Right lobe of liver (tissue), 6 donors: Measurements from ENCODE around the gene UCP2. TPM values are rescaled to one million over a fixed set of nuclear protein-coding genes. Genes with fewer than 3 reads are reported as not detected.

ENCODE experiments used
- ATAC-seq, 4 donors: fragments of 200-7000 bp; cut with Tn5 transposase; one replicate each; pipeline ENCODE4 v1.9.1; 2020; ENCODE audit warnings: mild to moderate bottlenecking in 4 of 4, moderate library complexity in 4 of 4
- DNase-seq, 3 donors: peaks; one replicate each; pipeline ENCODE4 v3.0.0-alpha.2; 2020
- H3K27ac ChIP-seq, 3 donors: fragments of 200-600 bp; one replicate each; pipeline ENCODE4 v1.8.0; 2022
- H3K27me3 ChIP-seq, 2 donors: fragments of 200-600 bp; one replicate each; pipeline ENCODE4 v1.8.0; 2022
- H3K36me3 ChIP-seq, 4 donors: fragments of 200-600 bp; sonication (generic) in 1 of 4; one replicate each; pipeline versions ENCODE4 v1.5.1 to v1.8.0; 2017 to 2022; ENCODE audit warnings: control low read depth in 1 of 4
- H3K4me1 ChIP-seq, 4 donors: fragments of 200-600 bp; sonication (generic) in 1 of 4; one replicate each; pipeline versions ENCODE4 v1.5.1 to v1.8.0; 2017 to 2022; ENCODE audit warnings: control low read depth in 1 of 4
- H3K4me3 ChIP-seq, 3 donors: fragments of 200-600 bp; one replicate each; pipeline ENCODE4 v1.8.0; 2022
- H3K9me3 ChIP-seq, 4 donors: fragments of 200-600 bp; sonication (generic) in 1 of 4; one replicate each; pipeline versions ENCODE4 v1.5.1 to v1.8.0; 2017 to 2022; ENCODE audit warnings: control low read depth in 1 of 4
- CTCF ChIP-seq, 4 donors: fragments of 200-600 bp in 3 of 4; fragments of 450-650 bp in 1 of 4; IDR thresholded peaks; one replicate each; pipeline versions ENCODE4 v1.5.1 to v1.8.0; 2016 to 2022; ENCODE audit warnings: antibody characterized with exemption in 4 of 4, mild to moderate bottlenecking in 2 of 4
- POLR2A ChIP-seq: fragments of 450-650 bp; IDR thresholded peaks from one replicate; pipeline ENCODE4 v1.6.1; 2017; ENCODE audit warnings: antibody characterized with exemption, mild to moderate bottlenecking
- WGBS: methylation state at CpG from one replicate; pipeline ENCODE4 v1.1.6; 2018; ENCODE audit warnings: low coverage, low lambda C conversion rate; ENCODE audit not compliant: insufficient coverage; ENCODE audit errors: missing lambda C conversion rate; 5-methylcytosine and 5-hydroxymethylcytosine counted together
- intact Hi-C, 2 donors: fragments of 100-400 bp; cut with DNase I; formaldehyde crosslinking; loops; one replicate each; pipeline versions ENCODE4 v1.11.2 to v1.14.1; 2022
- total RNA-seq, 6 experiments: library from RNA; depleted of rRNA in 2 of 6; stranded (reverse); fragments of >200 nt in 2 of 6; fragmentation: NEBNext Ultra II Directional in 3 of 6; extraction: Animal tissue kit (Norgen Biotek cat#: 25700) in 3 of 6; gene quantifications; one replicate each; pipeline versions ENCODE4 v1.1.0 to v1.2.4, GENCODE V29; 2016 to 2023
- donor health status: DM: no; HTN: yes; CAD: no.
- donor health status: DM: no; HTN: no; CAD: no.
- donor health status: DM: no; HTN: no; CAD: no.
- donor health status: DM: no; HTN: yes; CAD: no.
- donor health status: DM: no; HTN: yes; CAD: no.

UCP2 gene
- total RNA-seq, 6 experiments from 2014 or later = 5.2 to 41.3 (median 8.7) TPM

- intact Hi-C loops = no loop called here
- 52% methylated on average over 2 of the region's 2 CpGs for WGBS
- no peak for DNase-seq
- ATAC-seq = no peak
- Histone ChIP-seq H3K36me3 (no peaks in the 10 kb centered on the region), H3K4me3 (no peak overlapping the region), H3K27ac (no peak overlapping the region), H3K9me3 (no peaks in the 10 kb centered on the region), H3K27me3 (no peaks in the 10 kb centered on the region), H3K4me1 (peaks cover 0 to 10% (median 4%) of the 10 kb centered on the region in 4 donors)
- TF ChIP-seq POLR2A = no peak
- no peak for TF ChIP-seq CTCF (IDR thresholded peaks at IDR 0.05)
Measured at GRCh38 chr11:74024261-74025029, 41.8 kb upstream of the UCP2 start.

GRCh38 chr11:74023276-74023675 lies 40.6 kb upstream of the UCP2 start:
- Histone ChIP-seq H3K4me3 (no peak overlapping the region), H3K36me3 (no peaks in the 10 kb centered on the region), H3K27ac (no peak overlapping the region), H3K4me1 (peaks cover 0 to 20% (median 11%) of the 10 kb centered on the region in 4 donors), H3K27me3 (no peaks in the 10 kb centered on the region), H3K9me3 (no peaks in the 10 kb centered on the region)
- intact Hi-C loops = no loop called here
- DNase-seq (no peak), ATAC-seq (no peak)
- TF ChIP-seq POLR2A (no peak), CTCF (IDR thresholded peaks at IDR 0.05) (no peak)

GRCh38 chr11:74022546-74022945 lies 39.9 kb upstream of the UCP2 start:
- no peak for ATAC-seq
- no peak overlapping the region for H3K27ac ChIP-seq
- intact Hi-C loops = no loop called here
- no peaks in the 10 kb centered on the region for H3K27me3 ChIP-seq
- H3K36me3 ChIP-seq = no peaks in the 10 kb centered on the region
- no peak for DNase-seq
- no peak for TF ChIP-seq CTCF (IDR thresholded peaks at IDR 0.05)
- TF ChIP-seq POLR2A = no peak
- WGBS = 85% methylated on average over 6 of the region's 6 CpGs
- H3K4me3 ChIP-seq = no peak overlapping the region
- no peaks in the 10 kb centered on the region for H3K9me3 ChIP-seq
- peaks cover 0 to 27% (median 14%) of the 10 kb centered on the region in 4 donors for H3K4me1 ChIP-seq

- intact Hi-C loops = no loop called here
- no peaks in the 10 kb centered on the region for H3K9me3 ChIP-seq
- no peak overlapping the region for H3K4me3 ChIP-seq
- peaks cover 0 to 27% (median 14%) of the 10 kb centered on the region in 4 donors for H3K4me1 ChIP-seq
- H3K36me3 ChIP-seq = no peaks in the 10 kb centered on the region
- DNase-seq (no peak), ATAC-seq (no peak)
- H3K27ac ChIP-seq = no peak overlapping the region
- no peaks in the 10 kb centered on the region for H3K27me3 ChIP-seq
- TF ChIP-seq POLR2A = no peak
- no peak for TF ChIP-seq CTCF (IDR thresholded peaks at IDR 0.05)
- WGBS = 84% methylated on average over 5 of the region's 6 CpGs
Measured at GRCh38 chr11:74021998-74022397, 39.4 kb upstream of the UCP2 start.
